ENCODE measurements around the gene KCNT2. TPM values are rescaled to one million over a fixed set of nuclear protein-coding genes. Genes with fewer than 3 reads are reported as not detected.
A peak's percentile ranks its signal among the peaks of the same experiment; 100 is the strongest.
"Not testable (repeated sequence)": the region's sequence is repeated elsewhere in the genome, so short reads cannot be mapped to it uniquely, and the experiment has no call there.

Gene KCNT2
- total RNA-seq, 1 donor from 2014 or later: 1.0 TPM

DNA sequence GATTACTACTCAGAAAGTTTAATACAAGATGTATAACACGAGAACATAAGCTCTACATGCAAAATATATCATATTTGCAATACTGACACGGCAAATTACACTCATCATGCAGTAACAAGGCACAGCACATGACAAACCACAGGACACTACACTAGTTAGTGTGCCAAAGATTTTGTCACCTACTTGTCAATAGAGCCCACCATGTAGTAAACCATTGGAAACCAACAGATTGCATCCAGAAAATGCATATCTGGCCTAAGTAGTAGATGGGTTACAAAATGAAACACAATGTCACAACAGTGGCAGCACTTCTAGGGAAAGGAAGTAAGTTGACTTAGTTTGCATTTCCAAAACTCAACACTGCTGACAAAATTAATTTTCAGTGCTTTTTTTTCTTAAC, 288.9 kb downstream of the KCNT2 start:
- DNase-seq (ENCODE audit: low read depth): no peak

DNA sequence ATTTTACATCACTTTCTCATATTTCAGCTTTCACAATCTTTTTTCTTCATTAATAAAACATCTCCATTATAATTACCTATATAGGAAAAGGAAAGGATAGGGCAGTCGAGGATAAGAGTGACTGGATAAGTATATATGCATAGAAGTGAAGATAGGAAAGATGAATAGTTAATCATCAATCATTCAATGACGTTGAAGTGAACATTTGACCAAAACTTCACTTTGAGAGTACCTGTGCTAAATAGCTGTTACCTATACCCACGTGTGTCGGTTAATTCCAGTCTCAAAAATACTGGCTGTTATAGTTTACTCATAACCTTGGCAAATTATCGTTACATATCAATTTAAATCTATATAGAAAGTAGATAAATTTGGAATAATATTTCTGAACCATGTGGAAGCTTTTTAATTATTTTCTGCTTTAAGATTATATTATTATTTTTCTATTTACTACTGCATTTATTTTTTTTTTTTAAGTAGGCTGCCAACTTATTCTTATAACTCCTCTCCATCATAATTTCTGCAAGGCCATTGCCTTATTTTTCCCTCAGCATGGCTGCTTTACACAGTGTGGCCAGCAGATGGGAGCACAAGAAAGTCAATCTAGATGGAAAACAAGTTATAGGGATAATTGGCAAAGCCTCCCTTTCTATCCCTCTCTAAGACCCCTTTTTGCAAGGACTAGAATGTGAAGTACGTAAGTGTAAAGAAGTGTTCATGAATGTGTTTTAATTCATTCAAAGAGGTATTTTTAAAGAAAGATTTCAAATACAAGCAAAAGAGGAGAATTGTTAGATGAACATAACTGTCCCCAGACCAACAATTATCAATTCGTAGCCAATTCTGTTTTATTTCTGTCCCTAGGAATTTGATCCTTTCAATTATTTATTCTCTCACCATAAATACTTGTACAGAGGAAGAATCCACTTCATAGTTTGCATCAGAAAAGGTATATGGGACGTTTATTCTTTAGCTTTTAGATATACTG, 290.4 kb downstream of the KCNT2 start:
- peak; percentile 27 for DNase-seq (ENCODE audit: low read depth)

DNA sequence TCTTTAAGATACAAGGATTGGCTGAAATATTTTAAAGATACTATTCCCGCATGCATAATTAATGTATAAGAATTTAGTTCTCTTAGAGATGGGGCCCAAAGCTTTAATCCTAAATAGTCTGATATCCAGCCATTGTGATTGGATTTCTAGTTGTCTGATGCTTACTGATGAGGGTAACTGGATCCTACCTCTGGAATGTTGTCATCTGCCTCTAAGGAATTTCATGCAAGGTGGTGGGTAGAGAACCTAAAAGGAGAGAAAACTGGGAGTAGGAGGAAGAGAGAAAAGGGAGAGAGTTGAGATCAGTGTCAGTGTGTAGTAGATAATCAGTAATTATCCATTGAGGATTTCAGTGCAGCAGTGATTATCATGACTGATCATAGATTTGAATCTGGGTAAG, 295.5 kb downstream of the KCNT2 start:
- DNase-seq (ENCODE audit: low read depth): no peak

DNA sequence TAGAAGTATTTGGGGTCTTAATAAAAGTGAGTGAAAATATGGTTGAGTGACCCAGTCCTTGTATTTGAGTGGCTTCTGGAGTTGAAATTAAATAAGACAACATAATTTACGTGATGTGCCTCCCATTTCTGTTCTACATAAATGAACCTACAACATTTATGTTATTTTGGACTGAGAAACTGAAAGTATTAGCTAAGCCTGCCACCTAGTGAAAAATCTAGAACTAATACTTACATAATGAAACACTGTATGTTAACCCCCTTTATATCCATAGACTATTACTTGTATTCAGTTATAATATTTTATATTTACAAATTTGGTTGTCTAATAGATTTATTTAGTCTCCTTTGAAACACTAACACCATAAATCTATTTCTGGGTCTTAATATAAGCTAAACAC, 298.9 kb downstream of the KCNT2 start:
- DNase-seq (ENCODE audit: low read depth): peak; percentile 45

DNA sequence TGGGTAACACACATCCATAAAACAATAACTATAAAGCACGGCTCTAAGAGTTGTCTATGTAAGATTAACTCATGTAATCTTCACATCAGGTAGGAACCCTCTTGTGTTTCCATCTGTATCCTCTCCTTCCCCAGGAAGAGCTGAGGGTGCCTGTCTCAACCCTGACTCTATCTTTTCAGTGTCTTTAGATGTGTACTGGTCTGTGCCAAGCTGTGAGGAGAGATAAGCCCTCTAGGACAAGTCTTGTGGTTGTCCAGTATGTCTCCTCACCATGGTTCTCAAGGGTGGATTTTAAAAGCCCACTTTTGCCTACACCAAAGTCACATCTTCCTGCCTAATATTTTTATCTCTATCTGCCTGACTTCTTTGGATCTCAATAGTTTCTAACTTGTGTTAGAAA, 300.1 kb downstream of the KCNT2 start:
- no peak for DNase-seq (ENCODE audit: low read depth)

DNA sequence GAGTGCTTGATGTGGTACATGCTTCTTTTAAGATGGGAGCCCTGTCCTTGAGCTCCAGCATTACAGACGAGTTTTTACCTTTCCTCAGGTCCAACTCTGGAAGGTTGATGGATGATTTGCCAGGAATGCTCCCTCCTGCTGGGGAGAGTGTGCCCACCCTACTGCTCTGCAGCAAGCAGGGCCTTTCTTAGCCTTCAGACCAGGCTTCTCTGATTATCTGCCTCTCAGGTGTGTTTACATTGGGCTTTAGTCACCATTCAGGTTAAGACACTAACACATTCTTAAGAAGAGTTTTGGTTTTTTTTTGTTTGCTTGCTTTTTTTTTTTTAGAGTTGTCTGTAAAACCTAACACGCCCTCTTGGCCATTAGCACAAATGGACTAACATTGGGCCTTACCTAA, 301.8 kb downstream of the KCNT2 start:
- DNase-seq (ENCODE audit: low read depth): no peak

DNA sequence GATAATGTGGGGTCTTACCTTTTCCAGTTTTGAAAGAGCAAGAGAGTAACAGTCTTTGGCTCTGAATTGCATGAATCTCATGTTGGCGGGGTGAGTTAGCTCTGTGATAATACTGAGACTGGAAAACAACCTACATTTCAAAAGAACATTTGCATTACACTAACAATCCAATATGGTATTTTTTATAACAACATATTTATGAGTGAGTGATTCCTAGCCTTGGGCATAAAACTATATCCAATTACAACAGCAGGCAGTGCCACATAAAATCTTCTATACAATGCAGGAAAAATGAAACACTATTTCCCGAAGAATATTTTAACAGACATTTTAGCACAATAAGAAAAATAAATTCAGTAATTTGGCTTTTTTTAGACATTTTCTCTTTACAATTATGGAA, 303.0 kb downstream of the KCNT2 start:
- DNase-seq (ENCODE audit: low read depth): no peak

DNA sequence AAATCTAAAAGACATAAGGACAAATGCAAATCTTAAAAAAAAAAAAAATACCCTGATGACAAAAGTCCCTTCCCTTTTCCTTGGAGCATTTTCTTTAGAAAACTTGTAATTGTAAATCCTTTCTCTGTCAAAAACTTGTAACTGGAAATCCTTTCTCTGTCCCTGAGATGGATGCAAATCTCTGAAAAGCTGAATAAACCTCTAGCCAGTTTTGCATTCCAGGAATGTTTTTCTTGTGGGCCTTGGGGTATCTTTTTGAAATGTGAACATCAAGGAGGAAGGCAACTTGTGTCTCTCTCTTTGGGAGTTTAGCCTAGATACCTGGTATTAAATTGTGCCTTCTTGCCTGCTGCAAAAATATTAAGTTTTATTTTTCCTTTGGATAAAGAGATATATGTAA, 305.3 kb downstream of the KCNT2 start:
- DNase-seq (ENCODE audit: low read depth): no peak

DNA sequence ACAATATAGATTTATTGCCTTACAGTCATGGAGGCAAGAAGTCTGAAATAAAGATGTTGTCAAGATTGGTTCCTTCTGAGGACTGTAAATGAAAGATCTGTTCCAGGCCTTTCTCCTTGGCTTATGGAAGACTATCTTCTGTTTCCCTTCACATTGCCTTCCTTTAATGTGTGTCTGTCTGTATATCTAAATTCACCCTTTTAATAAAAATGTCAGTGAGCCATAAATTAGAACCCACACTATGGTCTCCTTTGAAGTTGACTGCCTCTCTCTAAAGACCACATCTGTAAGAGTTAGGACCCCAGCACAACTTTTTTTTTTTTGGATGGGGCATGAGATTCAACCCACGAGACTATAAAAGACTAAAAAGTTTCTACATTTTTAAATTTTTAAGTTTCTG, 305.8 kb downstream of the KCNT2 start:
- no peak for DNase-seq (ENCODE audit: low read depth)

DNA sequence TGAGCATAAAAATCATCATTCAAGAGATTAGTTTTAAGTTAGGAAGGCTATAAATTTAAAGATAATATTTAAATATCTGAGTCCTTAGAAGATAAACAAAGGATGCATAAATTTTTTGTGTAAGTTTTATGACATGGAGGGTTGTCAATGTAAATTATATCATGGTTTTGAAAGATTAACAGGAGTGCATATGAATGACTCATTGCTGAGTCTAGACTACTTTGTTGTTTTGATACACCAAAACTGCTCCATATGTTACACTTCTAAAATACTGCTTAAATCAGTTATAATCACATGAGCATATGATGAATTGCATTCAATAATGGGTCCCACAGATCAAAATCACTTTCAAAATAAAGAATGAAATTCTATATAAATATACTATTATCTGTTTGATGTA, 312.5 kb downstream of the KCNT2 start:
- no peak for DNase-seq (ENCODE audit: low read depth)

DNA sequence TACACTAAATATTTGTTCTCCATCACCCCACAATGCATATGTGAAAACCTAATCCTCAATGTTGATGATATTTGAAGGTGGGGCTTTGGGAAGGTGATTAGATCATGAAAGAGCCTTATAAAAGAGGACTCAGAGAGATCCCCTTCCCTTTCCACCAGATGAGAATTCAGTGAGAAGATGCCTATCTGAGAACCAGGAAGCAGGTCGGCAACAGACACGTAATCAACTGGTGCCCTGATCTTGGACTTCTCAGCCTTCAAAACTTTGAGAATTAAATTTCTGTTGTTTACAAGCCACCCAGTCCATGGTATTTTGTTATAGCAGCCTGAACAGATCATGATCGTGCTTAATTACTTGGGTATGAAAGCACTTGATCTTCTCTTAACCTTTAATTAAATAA, 329.4 kb downstream of the KCNT2 start:
- DNase-seq (ENCODE audit: low read depth): no peak

DNA sequence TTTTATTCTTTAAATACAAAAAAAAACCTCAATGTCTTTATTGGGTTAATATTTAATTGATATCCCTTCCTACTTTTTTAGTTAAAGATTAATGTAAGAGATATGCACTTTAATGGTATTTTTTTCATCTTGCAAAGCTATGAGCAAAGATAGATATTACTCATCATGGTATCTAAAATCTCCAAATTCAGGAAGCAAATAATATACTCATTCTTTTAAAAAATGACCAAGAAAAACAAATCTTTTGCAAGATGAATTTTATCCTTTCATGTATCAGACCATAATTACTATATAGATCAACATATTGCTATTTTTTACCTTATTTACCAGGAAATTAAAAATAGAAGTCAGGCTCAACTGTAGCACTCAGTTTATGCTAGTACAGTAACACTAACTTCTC, 330.4 kb downstream of the KCNT2 start:
- no peak for DNase-seq (ENCODE audit: low read depth)

DNA sequence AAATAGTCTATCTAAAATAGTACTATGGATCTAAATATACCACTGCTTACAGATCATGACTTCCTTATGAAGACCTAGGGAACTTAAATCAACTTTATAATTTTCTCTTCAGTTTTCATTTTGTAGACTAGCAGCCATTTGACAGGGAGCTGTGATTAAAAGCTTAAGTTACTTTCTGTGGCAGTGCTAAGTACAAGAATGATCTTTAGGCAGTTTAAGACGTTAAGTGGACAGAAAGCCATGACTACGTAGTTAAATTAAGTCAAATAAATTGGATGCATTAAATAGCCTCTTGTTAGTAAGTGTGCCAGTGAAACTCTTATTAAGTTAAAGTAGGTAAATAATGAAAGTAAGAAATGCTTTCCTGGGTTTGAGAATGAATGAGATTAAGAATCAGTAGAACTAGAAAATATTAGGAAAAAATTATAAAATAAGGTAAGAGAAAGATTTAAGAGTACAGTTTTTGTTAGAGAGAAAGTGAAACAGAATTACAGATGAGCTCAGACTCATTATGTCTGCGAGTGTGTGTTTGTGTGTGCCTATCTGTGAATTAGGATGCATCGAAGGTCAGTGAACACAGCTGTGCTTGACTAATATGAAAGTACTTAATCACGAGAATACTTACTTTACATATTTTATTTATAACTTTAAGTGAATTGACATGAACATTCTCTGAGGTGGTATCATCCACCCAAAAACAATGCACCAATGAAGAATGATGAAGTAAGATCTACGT, 336.9 kb downstream of the KCNT2 start:
- DNase-seq (ENCODE audit: low read depth): no peak

DNA sequence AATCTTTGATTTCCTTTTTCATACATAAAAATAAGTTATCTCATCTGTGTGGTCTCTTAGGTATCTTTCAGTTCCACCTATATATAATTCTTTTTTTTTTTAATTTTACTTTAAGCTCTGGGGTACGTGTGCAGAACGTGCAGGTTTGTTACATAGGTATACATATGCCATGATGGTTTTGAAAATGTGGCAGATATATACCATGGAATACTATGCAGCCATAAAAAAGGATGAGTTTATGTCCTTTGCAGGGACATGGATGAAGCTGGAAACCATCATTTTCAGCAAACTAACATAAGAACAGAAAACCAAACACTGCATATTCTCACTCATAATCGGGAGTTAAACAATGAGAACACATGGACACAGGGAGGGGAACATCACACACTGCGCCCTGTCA, 345.2 kb downstream of the KCNT2 start:
- not testable (repeated sequence) for DNase-seq (ENCODE audit: low read depth)

DNA sequence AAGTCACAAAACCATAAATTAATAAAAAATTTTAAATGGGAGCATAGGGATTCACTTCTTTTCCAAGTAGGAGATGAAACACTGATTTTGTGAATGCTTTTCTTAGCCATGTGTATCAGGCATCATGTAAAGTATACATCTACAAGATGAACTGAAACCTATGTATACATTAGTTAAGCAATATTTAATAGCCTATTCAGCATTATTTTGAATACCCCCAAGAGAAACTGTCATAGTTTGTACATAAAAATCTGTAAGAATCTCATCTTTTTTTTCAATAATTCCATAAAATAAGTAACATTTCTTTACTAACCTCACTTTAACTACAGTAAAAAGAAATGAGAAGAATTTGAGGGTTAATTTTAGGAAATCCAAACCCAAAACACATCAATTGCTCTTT, 348.0 kb downstream of the KCNT2 start:
- DNase-seq (ENCODE audit: low read depth): no peak

DNA sequence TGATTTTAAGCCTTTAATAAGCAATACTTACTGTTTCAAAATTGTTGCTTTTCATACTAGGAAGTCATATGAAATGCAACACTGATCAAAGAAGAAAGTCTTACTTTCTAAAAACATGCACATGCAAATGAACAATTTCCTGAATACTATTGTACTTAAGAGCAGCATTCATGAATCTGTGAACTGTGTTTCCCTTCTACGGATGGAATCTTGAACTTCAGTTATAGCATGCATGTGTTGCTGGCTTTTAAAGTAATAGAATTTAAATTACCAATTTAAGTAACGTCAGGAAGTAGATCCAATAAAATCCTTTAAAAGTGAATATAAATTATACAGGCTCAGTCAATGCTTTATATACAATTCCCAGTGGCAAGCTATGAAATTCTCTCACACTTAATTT, 348.9 kb downstream of the KCNT2 start:
- DNase-seq (ENCODE audit: low read depth): peak; percentile 2

DNA sequence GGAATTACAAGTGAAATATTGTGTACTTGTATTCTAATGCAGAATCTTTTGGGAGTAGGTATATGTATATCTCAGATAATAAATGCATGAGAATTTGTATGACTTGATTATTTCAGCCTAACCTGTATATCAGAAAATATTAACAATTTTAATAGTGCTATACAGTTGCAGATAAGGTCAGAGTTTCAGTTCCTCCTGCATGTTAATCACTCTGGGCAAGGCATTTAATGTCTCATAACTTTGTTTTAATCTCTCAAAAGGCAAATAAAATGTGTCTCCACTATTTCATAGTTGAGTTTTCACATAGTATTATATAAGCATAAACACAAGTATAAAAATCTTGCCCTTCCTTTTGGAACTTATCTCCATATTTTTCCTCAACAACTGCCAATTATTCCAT, 352.5 kb downstream of the KCNT2 start:
- no peak for DNase-seq (ENCODE audit: low read depth)

DNA sequence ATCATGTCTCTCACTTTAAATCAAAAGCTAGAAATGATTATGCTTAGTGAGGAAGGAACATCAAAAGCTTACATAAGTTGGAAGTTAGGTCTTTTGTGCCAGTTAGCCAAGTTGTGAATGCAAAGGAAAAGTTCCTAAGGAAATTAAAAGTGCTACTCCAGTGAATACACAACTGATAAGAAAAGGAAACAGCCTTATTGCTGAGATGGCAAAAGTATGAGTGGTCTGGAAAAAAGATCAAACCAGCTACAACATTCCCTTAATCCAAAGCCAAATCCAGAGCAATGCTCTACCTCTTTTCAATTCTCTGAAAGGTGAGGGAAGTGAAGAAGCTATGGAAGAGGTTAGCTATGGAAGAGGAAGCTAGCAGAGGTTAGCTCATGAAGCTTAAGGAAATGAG, 378.7 kb downstream of the KCNT2 start:
- DNase-seq (ENCODE audit: low read depth): no peak

DNA sequence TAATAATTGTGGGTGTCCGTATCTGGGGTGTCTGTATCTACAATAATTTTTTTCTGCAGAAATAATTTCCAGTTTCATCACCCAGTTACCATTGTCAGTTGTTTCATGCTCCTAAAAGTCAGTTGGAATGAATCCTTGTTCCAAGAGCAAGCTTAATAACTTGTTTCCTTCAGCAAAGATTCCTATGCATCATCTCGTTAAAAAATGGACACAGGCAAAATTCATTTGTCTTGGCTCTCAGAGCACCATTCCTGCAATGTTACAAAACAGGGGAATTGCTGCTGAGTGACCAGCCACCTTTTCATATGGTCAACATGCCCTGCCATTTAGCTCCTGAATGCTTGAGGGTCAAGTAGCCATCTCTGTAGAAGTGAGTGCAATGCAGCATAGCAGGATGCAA, 393.4 kb downstream of the KCNT2 start:
- DNase-seq (ENCODE audit: low read depth): no peak

DNA sequence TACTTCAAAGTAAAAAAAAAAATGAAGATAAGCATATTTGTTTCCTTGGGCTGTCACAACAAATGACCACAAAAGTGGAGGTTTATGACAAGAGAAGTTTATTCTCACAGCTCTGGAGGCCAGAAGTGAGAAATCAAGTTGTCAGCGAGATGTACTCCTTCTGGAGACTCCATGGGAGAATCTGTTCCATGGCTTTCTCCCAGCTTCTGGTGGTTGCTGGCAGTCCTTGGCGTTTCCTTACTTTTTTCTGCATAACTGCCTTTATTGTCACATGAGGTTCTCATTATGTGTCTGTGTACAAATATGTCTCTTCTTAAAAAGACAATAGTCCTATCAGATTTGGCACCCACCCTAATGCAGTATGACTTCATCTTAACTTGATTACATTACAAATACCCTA, 398.3 kb downstream of the KCNT2 start:
- DNase-seq (ENCODE audit: low read depth): no peak

DNA sequence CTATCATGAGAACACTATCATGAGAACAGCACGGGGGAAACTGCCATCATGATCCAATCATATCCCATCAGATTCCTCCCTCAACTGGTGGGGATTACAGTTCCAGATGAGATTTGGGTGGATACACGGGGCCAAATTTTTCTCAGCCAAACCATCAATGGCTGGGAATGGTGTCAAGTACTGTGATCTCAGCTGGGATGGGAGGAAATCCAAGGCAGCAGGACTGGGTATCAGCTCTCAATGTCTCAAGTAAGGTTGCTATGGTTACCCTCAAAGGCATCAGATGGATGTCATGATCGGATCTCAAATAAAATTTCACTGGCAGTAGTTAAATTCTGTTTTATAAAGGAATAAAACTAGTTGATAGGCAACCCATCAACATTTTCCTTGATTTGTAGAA, 399.0 kb downstream of the KCNT2 start:
- no peak for DNase-seq (ENCODE audit: low read depth)

DNA sequence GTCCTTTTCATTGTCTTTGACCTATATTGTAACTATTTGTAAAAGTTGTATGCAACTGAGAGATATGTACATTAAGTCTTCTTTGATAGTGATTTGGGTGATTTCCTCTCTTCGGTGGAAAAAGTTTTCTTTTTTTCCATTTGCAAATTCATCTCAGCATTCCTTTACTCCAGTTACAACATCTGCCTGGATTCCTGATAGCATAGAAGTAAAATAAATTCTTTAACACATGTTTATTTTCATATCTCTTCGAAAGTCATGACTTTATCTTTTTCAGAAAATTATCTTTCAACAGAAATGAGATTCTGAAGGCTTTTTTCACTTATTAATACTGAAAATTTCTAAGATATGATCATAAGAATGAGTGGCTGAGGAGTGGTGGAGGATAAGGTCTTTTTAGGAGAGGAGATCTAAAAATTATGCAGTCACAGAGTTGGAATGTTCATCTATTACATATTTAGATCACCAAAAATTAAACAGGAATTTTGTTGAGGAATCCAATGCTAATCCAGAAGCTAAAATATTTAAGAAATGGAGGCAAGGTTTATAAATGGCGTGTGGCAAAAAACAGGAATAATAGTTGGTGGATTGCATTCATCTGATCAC, 400.5 kb downstream of the KCNT2 start:
- no peak for DNase-seq (ENCODE audit: low read depth)

DNA sequence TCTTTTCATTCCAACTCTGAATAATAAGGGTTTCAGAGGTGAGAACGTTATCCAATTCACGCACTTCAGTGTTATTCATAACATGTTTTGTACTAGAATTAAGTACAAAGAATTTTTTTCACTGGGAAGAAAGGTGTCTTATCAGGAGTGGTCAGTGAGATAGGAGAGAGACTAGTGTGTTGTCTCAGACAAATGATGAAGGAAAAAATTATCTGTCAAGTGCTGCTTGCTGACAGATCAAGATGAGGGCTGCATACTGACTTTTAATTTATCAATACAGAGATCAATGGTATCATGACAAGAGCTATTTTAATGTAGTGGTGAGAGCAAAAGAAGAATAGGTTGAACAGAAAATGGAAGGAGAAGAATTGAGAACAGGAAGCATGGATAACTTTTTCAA, 402.4 kb downstream of the KCNT2 start:
- DNase-seq (ENCODE audit: low read depth): no peak
